Germinal center (tissue), 1 donor: ENCODE data around the gene MYO1D.
A peak's percentile ranks its signal among the peaks of the same experiment; 100 is the strongest.

Experiments used
- DNase-seq: peaks from one replicate; pipeline ENCODE4 v3.0.0; 2012; ENCODE audit warnings: mixed read lengths, low spot score

Gene MYO1D

GRCh38 chr17:32622540-32622939 lies 254.4 kb downstream of the MYO1D start:
- DNase-seq = no peak

- DNase-seq = no peak
These were observed 255.2 kb downstream of the MYO1D start for GRCh38 chr17:32621612-32622312.

- no peak for DNase-seq
These were observed 261.6 kb downstream of the MYO1D start for GRCh38 chr17:32615326-32615725.

GRCh38 chr17:32610943-32611342 lies 266.0 kb downstream of the MYO1D start:
- no peak for DNase-seq

- DNase-seq = no peak
These were observed 266.9 kb downstream of the MYO1D start for GRCh38 chr17:32609884-32610650.

- peak; percentile 83 for DNase-seq
These were observed 267.8 kb downstream of the MYO1D start for GRCh38 chr17:32609085-32609484.

- DNase-seq = no peak
These were observed 268.7 kb downstream of the MYO1D start for GRCh38 chr17:32608267-32608666.

GRCh38 chr17:32604966-32605365 lies 272.0 kb downstream of the MYO1D start:
- DNase-seq = no peak

- DNase-seq = no peak
These were observed 274.5 kb downstream of the MYO1D start for GRCh38 chr17:32602396-32602795.

GRCh38 chr17:32601866-32602265 lies 275.1 kb downstream of the MYO1D start:
- DNase-seq = no peak

- no peak for DNase-seq
These were observed 280.3 kb downstream of the MYO1D start for GRCh38 chr17:32596628-32597027.

- DNase-seq = no peak
These were observed 280.7 kb downstream of the MYO1D start for GRCh38 chr17:32596206-32596605.

GRCh38 chr17:32593003-32593402 lies 283.9 kb downstream of the MYO1D start:
- no peak for DNase-seq

GRCh38 chr17:32591405-32591804 lies 285.5 kb downstream of the MYO1D start:
- DNase-seq = no peak

GRCh38 chr17:32590974-32591373 lies 285.9 kb downstream of the MYO1D start:
- DNase-seq = no peak

- DNase-seq = no peak
These were observed 287.9 kb downstream of the MYO1D start for GRCh38 chr17:32588982-32589381.

- no peak for DNase-seq
These were observed 288.8 kb downstream of the MYO1D start for GRCh38 chr17:32588135-32588534.

GRCh38 chr17:32586666-32587065 lies 290.3 kb downstream of the MYO1D start:
- no peak for DNase-seq

- DNase-seq = no peak
These were observed 292.1 kb downstream of the MYO1D start for GRCh38 chr17:32584792-32585191.

GRCh38 chr17:32583053-32583452 lies 293.9 kb downstream of the MYO1D start:
- no peak for DNase-seq

GRCh38 chr17:32575852-32576251 lies 301.1 kb downstream of the MYO1D start:
- DNase-seq = no peak

- no peak for DNase-seq
These were observed 306.9 kb downstream of the MYO1D start for GRCh38 chr17:32570081-32570396.

GRCh38 chr17:32569171-32570080 lies 307.5 kb downstream of the MYO1D start:
- DNase-seq = no peak
